B cell (primary cell): ENCODE results near the gene KRT73.

ENCODE experiments used
- CTCF ChIP-seq: fragments of 200-600 bp; IDR thresholded peaks from one replicate; pipeline ENCODE4 v1.8.0; 2022; ENCODE audit warnings: antibody characterized with exemption, mild to moderate bottlenecking
- EZH2 ChIP-seq: IDR thresholded peaks from 2 replicates; pipeline ENCODE4 v1.6.1; 2012; ENCODE audit warnings: borderline replicate concordance, low read depth, mild to moderate bottlenecking, moderate library complexity, low read length; ENCODE audit not compliant: insufficient read depth, poor library complexity, severe bottlenecking

DNA sequence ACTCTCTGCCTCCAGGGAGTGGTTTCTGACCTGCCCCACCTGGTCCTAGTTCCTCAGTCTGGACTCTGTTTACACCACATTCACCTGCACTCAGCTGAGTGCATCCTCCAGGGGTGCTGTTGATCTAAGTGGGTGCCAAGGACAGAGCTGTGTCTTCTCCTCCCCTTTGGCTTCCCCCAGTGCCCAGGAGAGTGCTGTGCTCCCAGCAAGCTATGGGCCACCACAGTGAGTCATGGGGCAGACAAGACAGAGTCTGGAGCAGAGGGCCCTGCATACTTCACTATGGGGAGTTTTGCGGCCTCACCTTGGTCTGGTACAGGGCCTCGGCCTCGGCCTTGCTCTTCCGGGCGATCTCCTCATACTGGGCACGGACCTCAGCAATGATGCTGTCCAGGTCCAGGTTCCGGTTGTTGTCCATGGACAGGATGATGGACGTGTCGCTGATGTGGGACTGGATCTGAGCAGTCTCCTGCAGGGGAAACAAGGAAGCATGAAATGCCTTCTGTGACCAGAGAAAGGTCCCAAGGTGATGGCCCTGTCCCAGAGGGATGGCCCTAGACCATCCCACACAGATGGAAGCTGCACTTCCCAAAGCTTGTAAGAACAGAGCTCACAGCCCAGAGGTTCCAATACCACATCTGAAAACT is 4.9 kb downstream of the KRT73 start:
- TF ChIP-seq CTCF (no peak), EZH2 (no peak)
